Activated CD4-positive, alpha-beta memory T cell treated with anti-CD3 and anti-CD28 coated beads, Interleukin-2, amount 10 ng/mL, durations not matched to agents 7 days and 5 days (primary cell): ENCODE data around the gene MED13. TPM values are rescaled to one million over a fixed set of nuclear protein-coding genes. Genes with fewer than 3 reads are reported as not detected.
"Not testable (repeated sequence)": the region's sequence is repeated elsewhere in the genome, so short reads cannot be mapped to it uniquely, and the experiment has no call there.

Experiments
- CTCF ChIA-PET: fragments of 350-600 bp; sonication (Branson Sonifier 250); formaldehyde crosslinking; loops from one replicate; lab custom pipeline; 2021; ENCODE audit warnings: antibody characterized with exemption, inconsistent platforms; lab: Charles Lee
- POLR2A ChIA-PET: fragments of 350-600 bp; sonication (Branson Sonifier 250); formaldehyde crosslinking; loops from one replicate; lab custom pipeline; 2021; ENCODE audit warnings: antibody characterized with exemption; lab: Charles Lee
- DNase-seq: peaks from one replicate; pipeline ENCODE4 v3.0.0-alpha.2; 2020
- H3K27ac Mint-ChIP-seq: one replicate; pipeline ENCODE4 v1.8.0; 2021; ENCODE audit warnings: mild to moderate bottlenecking, mixed read lengths
- H3K27me3 Mint-ChIP-seq: one replicate; pipeline ENCODE4 v1.8.0; 2021; ENCODE audit warnings: mixed read lengths
- H3K36me3 Mint-ChIP-seq: one replicate; pipeline ENCODE4 v1.8.0; 2021; ENCODE audit warnings: low read depth, mixed read lengths
- H3K4me1 Mint-ChIP-seq: one replicate; pipeline ENCODE4 v1.8.0; 2021; ENCODE audit warnings: mixed read lengths
- H3K4me3 Mint-ChIP-seq: one replicate; pipeline ENCODE4 v1.8.0; 2021; ENCODE audit warnings: mild to moderate bottlenecking, mixed read lengths
- H3K9me3 Mint-ChIP-seq: one replicate; pipeline ENCODE4 v1.8.0; 2021; ENCODE audit warnings: mixed read lengths
- total RNA-seq, 2 experiments: library from RNA; stranded (reverse); gene quantifications; one replicate each; pipeline ENCODE4 v1.2.3, GENCODE V29; 2021

The MED13 gene
- total RNA-seq, 2 experiments from 2014 or later: 54.0 to 54.8 TPM

GRCh38 chr17:62084585-62084984 lies 19.5 kb upstream of the MED13 start:
- H3K27ac Mint-ChIP-seq: no peak overlapping the region
- peaks cover 3% of the 10 kb centered on the region for H3K27me3 Mint-ChIP-seq
- H3K36me3 Mint-ChIP-seq: no peaks in the 10 kb centered on the region
- POLR2A ChIA-PET: no interaction called here
- no peaks in the 10 kb centered on the region for H3K9me3 Mint-ChIP-seq
- DNase-seq: no peak
- CTCF ChIA-PET: interaction anchor here (1.4 kb wide), 1 partner anchor 19 kb away, joined by 3 read pairs; no protein-coding TSS in a partner anchor
- H3K4me1 Mint-ChIP-seq: peaks cover 13% of the 10 kb centered on the region
- no peak overlapping the region for H3K4me3 Mint-ChIP-seq

DNA sequence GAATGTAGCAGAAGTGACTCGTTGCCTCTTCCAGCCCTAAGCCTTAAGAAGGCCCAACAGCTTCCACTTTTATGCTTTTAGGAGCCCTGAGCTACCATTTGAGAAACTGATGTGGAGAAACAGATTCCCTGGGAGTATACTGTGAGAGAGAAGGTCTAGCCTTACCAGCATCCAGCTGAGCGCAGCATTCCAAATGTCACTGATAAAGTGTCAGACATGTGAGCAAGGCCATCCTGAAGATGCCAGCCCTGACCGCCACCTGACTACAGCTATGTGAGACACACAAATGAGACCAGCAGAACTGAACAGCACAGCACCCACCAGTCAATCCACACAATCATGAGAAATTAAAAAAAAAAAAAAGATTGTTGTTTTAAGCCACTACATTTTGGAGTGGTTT lies 18.6 kb upstream of the MED13 start:
- ChIA-PET CTCF (interaction anchor here (1.4 kb wide), 1 partner anchor 18 kb away, joined by 3 read pairs; no protein-coding TSS in a partner anchor), POLR2A (no interaction called here)
- Mint-ChIP-seq H3K9me3 (no peaks in the 10 kb centered on the region), H3K27ac (no peak overlapping the region), H3K4me1 (peaks cover 13% of the 10 kb centered on the region), H3K27me3 (peaks cover 6% of the 10 kb centered on the region), H3K36me3 (no peaks in the 10 kb centered on the region), H3K4me3 (no peak overlapping the region)
- DNase-seq: no peak

GRCh38 chr17:62080647-62081046 lies 15.6 kb upstream of the MED13 start:
- Mint-ChIP-seq H3K4me1 (peaks cover 8% of the 10 kb centered on the region), H3K9me3 (no peaks in the 10 kb centered on the region), H3K36me3 (no peaks in the 10 kb centered on the region), H3K27me3 (peaks cover 17% of the 10 kb centered on the region), H3K27ac (no peak overlapping the region), H3K4me3 (no peak overlapping the region)
- DNase-seq: no peak
- POLR2A ChIA-PET: no interaction called here
- CTCF ChIA-PET: no interaction called here

GRCh38 chr17:62078009-62078408 lies 12.9 kb upstream of the MED13 start:
- Mint-ChIP-seq H3K27me3 (peaks cover 17% of the 10 kb centered on the region), H3K9me3 (no peaks in the 10 kb centered on the region)
- POLR2A ChIA-PET: no interaction called here

GRCh38 chr17:62076864-62077788 lies 12.0 kb upstream of the MED13 start:
- POLR2A ChIA-PET: no interaction called here
- Mint-ChIP-seq H3K36me3 (no peaks in the 10 kb centered on the region), H3K4me1 (peaks cover 9% of the 10 kb centered on the region), H3K4me3 (no peak overlapping the region), H3K27ac (no peak overlapping the region), H3K27me3 (peaks cover 17% of the 10 kb centered on the region), H3K9me3 (no peaks in the 10 kb centered on the region)
- CTCF ChIA-PET: interaction anchor here (0.6 to 3.7 kb wide), 5 partner anchors 11 to 40 kb away, joined by 3 to 20 read pairs (median 5); no protein-coding TSS in a partner anchor
- DNase-seq: no peak

More at GRCh38 chr17:62078009-62078408, 12.9 kb upstream of the MED13 start:
- H3K4me1 Mint-ChIP-seq: peaks cover 7% of the 10 kb centered on the region
- no peak overlapping the region for H3K27ac Mint-ChIP-seq
- H3K36me3 Mint-ChIP-seq: no peaks in the 10 kb centered on the region
- DNase-seq: no peak
- CTCF ChIA-PET: interaction anchor here (2.1 kb wide), 1 partner anchor 31 kb away, joined by 7 read pairs; no protein-coding TSS in a partner anchor
- no peak overlapping the region for H3K4me3 Mint-ChIP-seq

- H3K27ac Mint-ChIP-seq: no peak overlapping the region
- POLR2A ChIA-PET: interaction anchor here (0.7 to 1.0 kb wide), 3 partner anchors 9 to 23 kb away, joined by 3 to 4 read pairs (median 3); no protein-coding TSS in a partner anchor
- H3K9me3 Mint-ChIP-seq: no peaks in the 10 kb centered on the region
- DNase-seq: no peak
- H3K4me1 Mint-ChIP-seq: peaks cover 10% of the 10 kb centered on the region
- peaks cover 16% of the 10 kb centered on the region for H3K27me3 Mint-ChIP-seq
- CTCF ChIA-PET: interaction anchor here (0.6 to 3.7 kb wide), 4 partner anchors 9 to 73 kb away, joined by 3 to 20 read pairs (median 4); no protein-coding TSS in a partner anchor
- no peak overlapping the region for H3K4me3 Mint-ChIP-seq
- no peaks in the 10 kb centered on the region for H3K36me3 Mint-ChIP-seq
Measured at GRCh38 chr17:62075308-62075815, 10.3 kb upstream of the MED13 start.

DNA sequence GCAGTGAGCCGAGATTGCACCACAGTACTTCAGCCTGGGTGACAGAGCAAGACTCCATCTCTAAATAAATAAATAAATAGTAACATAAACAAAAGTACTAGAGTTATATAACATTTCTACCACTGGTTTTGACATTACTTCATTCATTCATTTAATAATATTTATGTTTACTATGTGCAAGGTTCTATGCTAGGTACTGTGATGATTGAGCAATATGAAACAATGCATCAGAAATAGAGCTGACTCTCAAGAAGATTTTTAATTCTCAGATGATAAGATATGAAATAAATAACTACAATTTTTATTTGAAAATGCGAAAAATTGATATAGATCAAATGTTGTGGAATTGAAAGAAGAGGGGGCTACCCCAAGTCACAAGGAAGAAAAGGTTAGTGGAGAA lies 8.9 kb upstream of the MED13 start:
- no peak for DNase-seq
- POLR2A ChIA-PET: no interaction called here
- no peak overlapping the region for H3K4me3 Mint-ChIP-seq
- H3K4me1 Mint-ChIP-seq: peaks cover 10% of the 10 kb centered on the region
- H3K36me3 Mint-ChIP-seq: no peaks in the 10 kb centered on the region
- CTCF ChIA-PET: interaction anchor here (3.7 kb wide), 1 partner anchor 8 kb away, joined by 20 read pairs; no protein-coding TSS in a partner anchor
- H3K27ac Mint-ChIP-seq: no peak overlapping the region
- no peaks in the 10 kb centered on the region for H3K9me3 Mint-ChIP-seq
- H3K27me3 Mint-ChIP-seq: peaks cover 12% of the 10 kb centered on the region

GRCh38 chr17:62072855-62073254 lies 7.8 kb upstream of the MED13 start:
- CTCF ChIA-PET, DNase-seq, POLR2A ChIA-PET, H3K27me3 Mint-ChIP-seq, H3K4me3 Mint-ChIP-seq, H3K4me1 Mint-ChIP-seq, H3K9me3 Mint-ChIP-seq, H3K36me3 Mint-ChIP-seq, H3K27ac Mint-ChIP-seq: not testable (repeated sequence)

GRCh38 chr17:62070900-62071299 lies 5.8 kb upstream of the MED13 start:
- Mint-ChIP-seq H3K27me3 (no peaks in the 10 kb centered on the region), H3K4me3 (no peak overlapping the region), H3K4me1 (peaks cover 18% of the 10 kb centered on the region), H3K9me3 (no peaks in the 10 kb centered on the region), H3K27ac (no peak overlapping the region), H3K36me3 (no peaks in the 10 kb centered on the region)
- no peak for DNase-seq
- ChIA-PET CTCF (interaction anchor here (1.7 kb wide), 2 partner anchors 12 to 39 kb away, joined by 5 to 6 read pairs; no protein-coding TSS in a partner anchor), POLR2A (interaction anchor here (0.6 kb wide), 1 partner anchor 27 kb away, joined by 3 read pairs; no protein-coding TSS in a partner anchor)

DNA sequence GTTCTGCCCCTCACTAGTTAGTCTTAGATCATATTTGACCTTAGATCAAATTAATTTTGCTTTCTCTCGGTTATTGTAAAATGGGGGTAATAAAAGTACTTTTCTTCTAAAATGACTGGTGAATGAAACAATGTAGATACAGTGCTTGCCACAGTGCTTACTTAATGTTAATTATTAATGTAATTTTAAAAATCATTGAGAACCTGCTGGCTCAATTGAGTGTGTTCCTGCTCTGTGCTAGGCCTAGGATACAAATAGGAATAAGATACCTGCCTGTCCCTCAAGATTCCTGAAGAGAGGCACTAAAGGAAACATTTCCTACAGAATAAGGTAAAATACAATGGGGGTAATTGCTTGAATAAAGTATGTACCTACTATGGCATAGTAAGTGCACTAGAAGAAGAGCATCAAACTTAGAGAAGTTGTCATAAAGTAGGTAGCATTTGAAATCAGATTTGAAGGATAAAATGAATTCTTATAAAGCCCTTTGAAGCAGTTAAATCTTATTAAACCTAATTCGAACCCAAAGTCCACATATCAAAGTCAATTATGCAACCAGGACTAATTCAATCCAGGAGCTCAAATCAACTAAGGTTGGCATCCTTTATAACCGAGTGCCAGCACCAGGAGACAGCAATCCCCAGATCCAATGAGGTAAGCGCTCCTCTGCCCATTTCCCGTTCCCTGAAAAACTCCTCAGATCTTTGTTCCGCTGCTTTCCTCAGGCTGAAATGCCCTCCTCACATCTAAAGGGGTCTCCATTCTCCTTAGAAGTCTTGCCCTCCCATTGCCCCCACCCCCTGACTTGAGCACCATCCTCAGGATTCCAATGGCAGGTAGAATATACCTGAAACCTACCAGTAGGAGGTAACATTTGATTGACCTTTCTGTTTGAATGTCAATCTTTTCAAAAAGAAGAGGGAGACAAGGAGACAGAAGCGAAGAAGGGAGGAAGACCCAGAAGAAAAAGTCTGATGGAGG lies 2.4 kb upstream of the MED13 start:
- Mint-ChIP-seq H3K36me3 (peaks cover 21% of the 10 kb centered on the region), H3K9me3 (no peaks in the 10 kb centered on the region), H3K27ac (no peak overlapping the region), H3K4me1 (peaks cover 26% of the 10 kb centered on the region), H3K4me3 (no peak overlapping the region), H3K27me3 (no peaks in the 10 kb centered on the region)
- ChIA-PET POLR2A (no interaction called here), CTCF (no interaction called here)
- DNase-seq: no peak

DNA sequence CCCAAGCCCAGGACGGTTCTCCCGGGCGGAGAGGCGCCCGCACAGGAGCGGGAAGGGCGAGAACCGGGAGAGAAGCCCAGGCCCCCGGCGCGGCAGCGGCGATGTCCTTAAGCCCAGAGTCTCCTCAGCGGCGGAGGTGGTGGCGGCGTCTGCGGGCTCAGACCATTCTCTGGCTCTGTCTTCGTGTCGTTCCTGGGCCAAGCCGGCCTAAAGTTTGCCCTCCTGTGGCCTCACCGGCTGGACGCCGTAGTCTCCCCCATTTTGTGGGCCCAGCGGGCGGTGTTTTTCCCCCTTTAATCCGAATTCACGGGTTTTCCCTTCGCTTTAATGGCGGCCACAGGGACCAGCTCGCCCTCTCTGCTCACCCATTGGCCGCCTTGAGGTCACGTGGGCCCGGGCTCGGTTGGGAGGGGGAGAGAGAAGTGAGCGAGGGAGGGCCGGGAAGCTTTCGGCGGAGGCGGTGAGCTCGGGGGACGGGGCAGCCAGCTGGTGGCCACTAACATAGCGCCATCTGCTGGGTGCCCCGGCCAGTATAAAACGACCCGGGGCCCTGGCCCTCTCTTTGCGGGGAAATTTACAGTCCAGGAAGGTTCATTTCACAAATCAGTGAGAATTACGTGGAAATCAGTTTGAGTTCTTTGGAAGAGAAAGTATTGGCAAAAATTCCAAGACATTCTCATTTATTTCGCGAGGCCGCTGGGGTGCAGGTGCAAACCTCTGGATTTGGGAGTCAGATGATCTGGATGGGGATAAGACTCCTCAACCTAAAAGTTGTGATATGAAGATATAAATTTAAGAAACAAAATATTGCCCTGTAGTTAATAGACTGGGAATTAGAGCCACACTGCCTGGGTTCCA lies 762 bp upstream of the MED13 start:
- ChIA-PET CTCF (interaction anchor here (0.6 to 1.6 kb wide), 34 partner anchors 9 to 654 kb away, joined by 3 to 26 read pairs (median 4); partner anchors contain the start of gene BRIP1), POLR2A (interaction anchor here (0.9 to 3.3 kb wide), 9 partner anchors 9 to 431 kb away, joined by 3 to 55 read pairs (median 4); partner anchors contain the start of gene BRIP1)
- Mint-ChIP-seq H3K36me3 (peaks cover 31% of the 10 kb centered on the region), H3K27ac (peak overlapping the region; percentile 96), H3K27me3 (no peaks in the 10 kb centered on the region), H3K4me3 (peak overlapping the region; percentile 91), H3K9me3 (no peaks in the 10 kb centered on the region), H3K4me1 (peaks cover 35% of the 10 kb centered on the region)
- DNase-seq: peak; percentile 99
